ENCODE data around the gene TLE3.

The TLE3 gene

GRCh38 chr15:70001859-70002258 is 95.9 kb downstream of the TLE3 start:
- Histone ChIP-seq H3K79me2 (ENCODE audit: insufficient read depth, low read depth) (no peaks in the 10 kb centered on the region), H3K27ac (no peak overlapping the region), H3K4me3 (IDR thresholded peaks at IDR 0.05; ENCODE audit: insufficient read depth, low read depth, low read length) (no peak overlapping the region), H3K9ac (no peak overlapping the region), H2AFZ (ENCODE audit: low read depth) (no peak overlapping the region), H3K27me3 (ENCODE audit: insufficient read depth, low read depth) (no peaks in the 10 kb centered on the region), H3K4me1 (ENCODE audit: low read depth, poor library complexity, severe bottlenecking) (no peaks in the 10 kb centered on the region), H3K36me3 (ENCODE audit: insufficient read depth) (no peaks in the 10 kb centered on the region), H3K4me2 (no peak overlapping the region), H4K20me1 (ENCODE audit: insufficient read depth) (no peaks in the 10 kb centered on the region)
- no peak for TF ChIP-seq CTCF (conservative IDR thresholded peaks at IDR 0.05; ENCODE audit: low read depth, low read length)

- Histone ChIP-seq H2AFZ (ENCODE audit: low read depth) (no peak overlapping the region), H3K27ac (no peak overlapping the region), H3K4me3 (IDR thresholded peaks at IDR 0.05; ENCODE audit: insufficient read depth, low read depth, low read length) (no peak overlapping the region), H3K4me1 (ENCODE audit: low read depth, poor library complexity, severe bottlenecking) (no peaks in the 10 kb centered on the region), H3K27me3 (ENCODE audit: insufficient read depth, low read depth) (no peaks in the 10 kb centered on the region), H3K36me3 (ENCODE audit: insufficient read depth) (no peaks in the 10 kb centered on the region), H3K4me2 (no peak overlapping the region), H4K20me1 (ENCODE audit: insufficient read depth) (no peaks in the 10 kb centered on the region), H3K9ac (no peak overlapping the region), H3K79me2 (ENCODE audit: insufficient read depth, low read depth) (no peaks in the 10 kb centered on the region)
- no peak for TF ChIP-seq CTCF (conservative IDR thresholded peaks at IDR 0.05; ENCODE audit: low read depth, low read length)
These were observed 98.2 kb downstream of the TLE3 start for GRCh38 chr15:69999392-70000085.

GRCh38 chr15:69998541-69999391 is 99.0 kb downstream of the TLE3 start:
- Histone ChIP-seq H3K4me3 (IDR thresholded peaks at IDR 0.05; ENCODE audit: insufficient read depth, low read depth, low read length) (no peak overlapping the region), H3K9ac (no peak overlapping the region), H3K27me3 (ENCODE audit: insufficient read depth, low read depth) (no peaks in the 10 kb centered on the region), H3K27ac (no peak overlapping the region), H3K36me3 (ENCODE audit: insufficient read depth) (no peaks in the 10 kb centered on the region), H4K20me1 (ENCODE audit: insufficient read depth) (no peaks in the 10 kb centered on the region), H3K4me1 (ENCODE audit: low read depth, poor library complexity, severe bottlenecking) (no peaks in the 10 kb centered on the region), H3K79me2 (ENCODE audit: insufficient read depth, low read depth) (no peaks in the 10 kb centered on the region), H2AFZ (ENCODE audit: low read depth) (no peak overlapping the region), H3K4me2 (no peak overlapping the region)
- TF ChIP-seq CTCF (conservative IDR thresholded peaks at IDR 0.05; ENCODE audit: low read depth, low read length), result no peak

- H3K4me2 ChIP-seq, result no peak overlapping the region
- H3K27ac ChIP-seq, result no peak overlapping the region
These were observed 99.9 kb downstream of the TLE3 start for GRCh38 chr15:69997813-69998212.

More at GRCh38 chr15:69997813-69998212, 99.9 kb downstream of the TLE3 start:
- TF ChIP-seq CTCF (conservative IDR thresholded peaks at IDR 0.05; ENCODE audit: low read depth, low read length), result no peak
- no peaks in the 10 kb centered on the region for H3K79me2 ChIP-seq (ENCODE audit: insufficient read depth, low read depth)
- no peaks in the 10 kb centered on the region for H4K20me1 ChIP-seq (ENCODE audit: insufficient read depth)
- no peak overlapping the region for H3K9ac ChIP-seq
- no peak overlapping the region for H3K4me3 ChIP-seq (IDR thresholded peaks at IDR 0.05; ENCODE audit: insufficient read depth, low read depth, low read length)
- no peaks in the 10 kb centered on the region for H3K36me3 ChIP-seq (ENCODE audit: insufficient read depth)
- H3K27me3 ChIP-seq (ENCODE audit: insufficient read depth, low read depth), result no peaks in the 10 kb centered on the region
- H3K4me1 ChIP-seq (ENCODE audit: low read depth, poor library complexity, severe bottlenecking), result no peaks in the 10 kb centered on the region
- no peak overlapping the region for H2AFZ ChIP-seq (ENCODE audit: low read depth)
